Lower leg skin (tissue), 4 donors: ENCODE results near the gene PIK3C2B. TPM values are rescaled to one million over a fixed set of nuclear protein-coding genes. Genes with fewer than 3 reads are reported as not detected.

Experiments
- DNase-seq, 2 donors: peaks; one replicate each; pipeline ENCODE4 v3.0.0-alpha.2; 2019; ENCODE audit warnings: low spot score in 2 of 2
- H3K4me3 ChIP-seq: fragments of 200-600 bp; sonication (generic); 2 replicates; pipeline ENCODE4 v1.5.1; 2017; ENCODE audit warnings: mild to moderate bottlenecking, low read depth; ENCODE audit not compliant: poor library complexity, severe bottlenecking
- POLR2A ChIP-seq, 2 donors: fragments of 450-650 bp; IDR thresholded peaks; one replicate each; pipeline ENCODE4 v1.6.1; 2016 to 2017; ENCODE audit warnings: antibody characterized with exemption in 2 of 2, mild to moderate bottlenecking in 1 of 2, moderate library complexity in 1 of 2
- WGBS, 2 donors: methylation state at CpG; one replicate each; pipeline ENCODE4 v1.1.5; 2018; 5-methylcytosine and 5-hydroxymethylcytosine counted together
- intact Hi-C: fragments of 100-400 bp; cut with DNase I; formaldehyde crosslinking; loops from one replicate; pipeline ENCODE4 v1.15.0; 2023; ENCODE audit warnings: low total_unique reads
- total RNA-seq, 4 donors: library from RNA; depleted of rRNA; stranded (reverse); fragments of >200 nt; gene quantifications; one replicate each; pipeline ENCODE4 v1.1.0, GENCODE V29; 2016
- TF ChIP-seq, protein P1 (sequence below), 3 donors: fragments of 450-650 bp; IDR thresholded peaks; one replicate each; pipeline ENCODE4 v1.5.1; 2016; ENCODE audit warnings: antibody characterized with exemption in 3 of 3, mild to moderate bottlenecking in 3 of 3, moderate library complexity in 2 of 3

Gene PIK3C2B
- total RNA-seq, 4 donors from 2014 or later = 51.7 to 92.1 (median 62.1) TPM

DNA sequence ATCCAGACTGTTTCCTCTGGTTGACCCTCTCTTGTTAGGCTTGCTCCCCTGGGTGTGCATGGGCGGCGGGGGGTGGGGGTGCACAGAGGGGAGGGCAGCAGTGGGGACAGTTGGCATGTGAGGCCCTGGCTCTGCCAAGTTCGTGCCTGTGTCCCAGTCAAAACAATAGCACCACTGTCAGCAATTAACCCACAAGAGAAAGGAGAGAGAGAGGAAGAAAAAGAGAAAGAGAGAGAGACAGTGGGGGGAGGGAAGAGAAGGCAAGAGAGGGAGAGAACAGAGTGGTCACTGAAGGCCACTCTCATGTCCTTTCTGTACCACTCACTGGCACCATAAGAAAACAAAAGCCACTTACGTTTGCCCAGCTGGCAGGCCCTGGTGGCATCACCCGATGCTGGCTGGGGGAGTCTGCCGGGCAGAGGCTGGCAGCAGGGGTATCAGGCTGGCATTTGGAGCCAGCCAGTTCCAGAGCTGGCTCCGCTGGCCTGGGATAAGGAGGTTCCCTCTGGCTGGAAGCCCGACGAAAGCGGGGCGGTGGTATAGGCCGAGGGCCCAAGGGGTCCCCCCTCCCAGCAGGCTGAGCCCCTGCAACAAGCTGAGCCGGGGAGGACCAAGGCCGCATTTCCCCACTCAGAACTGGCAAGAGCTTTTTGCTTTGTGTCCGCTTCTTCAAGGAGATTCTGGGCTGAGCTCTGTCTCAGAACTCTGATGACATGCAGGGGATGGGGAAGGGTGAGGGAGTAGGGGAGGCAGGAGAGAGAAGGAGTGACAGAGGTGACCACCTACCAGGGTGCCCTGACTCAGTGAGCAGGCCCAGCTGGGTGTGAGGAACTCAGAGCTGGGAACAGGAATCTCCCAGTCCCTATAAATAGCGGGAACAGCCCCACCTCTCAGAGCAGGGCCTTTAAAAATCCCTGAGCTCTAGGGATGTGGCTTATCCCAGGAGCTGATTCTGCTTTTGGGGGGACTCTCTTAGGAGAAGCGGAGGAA, 27.9 kb downstream of the PIK3C2B start:
- no peak overlapping the region for H3K4me3 ChIP-seq
- no peak for DNase-seq
- TF ChIP-seq POLR2A (IDR thresholded peaks at IDR 0.05) = no peak
- TF ChIP-seq, protein P1, sequence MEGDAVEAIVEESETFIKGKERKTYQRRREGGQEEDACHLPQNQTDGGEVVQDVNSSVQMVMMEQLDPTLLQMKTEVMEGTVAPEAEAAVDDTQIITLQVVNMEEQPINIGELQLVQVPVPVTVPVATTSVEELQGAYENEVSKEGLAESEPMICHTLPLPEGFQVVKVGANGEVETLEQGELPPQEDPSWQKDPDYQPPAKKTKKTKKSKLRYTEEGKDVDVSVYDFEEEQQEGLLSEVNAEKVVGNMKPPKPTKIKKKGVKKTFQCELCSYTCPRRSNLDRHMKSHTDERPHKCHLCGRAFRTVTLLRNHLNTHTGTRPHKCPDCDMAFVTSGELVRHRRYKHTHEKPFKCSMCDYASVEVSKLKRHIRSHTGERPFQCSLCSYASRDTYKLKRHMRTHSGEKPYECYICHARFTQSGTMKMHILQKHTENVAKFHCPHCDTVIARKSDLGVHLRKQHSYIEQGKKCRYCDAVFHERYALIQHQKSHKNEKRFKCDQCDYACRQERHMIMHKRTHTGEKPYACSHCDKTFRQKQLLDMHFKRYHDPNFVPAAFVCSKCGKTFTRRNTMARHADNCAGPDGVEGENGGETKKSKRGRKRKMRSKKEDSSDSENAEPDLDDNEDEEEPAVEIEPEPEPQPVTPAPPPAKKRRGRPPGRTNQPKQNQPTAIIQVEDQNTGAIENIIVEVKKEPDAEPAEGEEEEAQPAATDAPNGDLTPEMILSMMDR (IDR thresholded peaks at IDR 0.05) = no peak
- intact Hi-C loops = no loop called here
- WGBS, 2 donors = 49 to 52% methylated on average over 17 of the region's 17 CpGs

DNA sequence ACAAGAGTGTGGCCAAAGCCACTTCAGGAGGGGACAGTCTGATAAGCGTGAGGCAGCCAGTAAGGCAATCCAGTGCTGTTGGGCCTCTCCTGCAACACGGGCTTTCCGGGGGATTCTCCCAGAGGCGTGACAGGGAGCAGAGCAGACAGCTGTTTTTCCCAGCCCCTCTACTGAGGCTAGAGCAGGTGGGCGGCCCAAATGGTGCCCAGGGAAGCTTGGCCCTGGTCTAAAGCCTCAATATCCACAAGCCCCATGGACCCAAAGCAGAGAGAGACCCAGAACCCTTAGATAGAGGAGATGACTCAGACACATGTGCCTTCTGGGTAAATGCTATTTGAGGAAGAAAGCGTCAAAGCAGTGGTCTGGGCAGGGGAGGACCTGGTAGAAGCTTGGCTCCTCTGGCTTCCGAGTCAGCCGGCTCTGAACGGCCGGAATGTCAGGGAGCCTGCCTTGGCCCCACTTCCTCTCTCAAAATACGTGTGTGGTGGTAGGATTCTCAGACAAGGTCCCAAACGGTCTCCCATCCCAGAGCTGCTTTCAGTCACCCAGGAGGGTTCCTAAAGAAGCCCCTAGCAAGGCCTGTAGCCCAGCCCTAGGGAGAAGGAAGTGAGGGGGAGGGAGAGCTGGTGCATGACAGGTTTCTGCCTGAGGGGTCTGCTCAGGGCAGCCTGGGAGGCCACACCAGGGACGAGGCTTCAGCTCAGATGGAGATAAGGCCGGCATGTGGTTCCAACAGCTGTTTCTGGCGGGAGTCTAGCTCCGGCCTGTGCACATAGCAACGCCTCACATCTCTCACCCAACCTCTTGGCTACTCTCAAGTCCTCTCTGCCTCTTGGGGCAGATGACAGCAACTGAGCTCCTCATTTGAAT, 28.8 kb downstream of the PIK3C2B start:
- intact Hi-C loops = no loop called here
- DNase-seq = no peak
- 62 to 68% methylated on average over 15 to 17 of the region's 17 CpGs for WGBS, 2 donors
- TF ChIP-seq POLR2A (IDR thresholded peaks at IDR 0.05) = no peak
- TF ChIP-seq, protein P1 (IDR thresholded peaks at IDR 0.05) = no peak
- H3K4me3 ChIP-seq = no peak overlapping the region

DNA sequence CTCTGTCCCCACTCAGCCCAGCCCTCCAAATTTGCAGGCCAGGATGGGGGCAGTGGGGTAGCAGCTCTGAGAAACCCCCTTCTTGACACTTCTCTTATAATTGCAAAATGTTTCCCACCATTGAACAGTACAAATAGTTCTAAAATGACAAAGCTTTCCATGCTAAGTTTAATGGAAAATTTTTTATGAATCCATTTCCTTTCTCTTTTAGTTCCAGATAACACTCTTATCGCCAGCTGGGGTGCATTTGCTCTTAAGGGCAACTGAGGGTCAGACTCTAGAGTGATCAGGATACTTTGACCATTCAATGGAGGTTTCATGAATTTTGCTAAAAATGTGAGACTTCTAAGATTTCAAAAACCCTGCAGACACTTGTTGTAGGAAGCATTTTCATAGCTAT, 29.9 kb downstream of the PIK3C2B start:
- H3K4me3 ChIP-seq = no peak overlapping the region
- WGBS, 2 donors = 53 to 66% methylated on average over 1 of the region's 1 CpG
- no peak for DNase-seq
- intact Hi-C loops = no loop called here
- no peak for TF ChIP-seq POLR2A (IDR thresholded peaks at IDR 0.05)
- TF ChIP-seq, protein P1 (IDR thresholded peaks at IDR 0.05) = no peak

- WGBS, 2 donors = 43 to 69% methylated on average over 3 of the region's 3 CpGs
- no peak for DNase-seq
- no peak for TF ChIP-seq POLR2A (IDR thresholded peaks at IDR 0.05)
- TF ChIP-seq, protein P1 (IDR thresholded peaks at IDR 0.05) = no peak
- H3K4me3 ChIP-seq = no peak overlapping the region
- intact Hi-C loops = no loop called here
Observed at GRCh38 chr1:204464187-204464631, 30.4 kb downstream of the PIK3C2B start.

DNA sequence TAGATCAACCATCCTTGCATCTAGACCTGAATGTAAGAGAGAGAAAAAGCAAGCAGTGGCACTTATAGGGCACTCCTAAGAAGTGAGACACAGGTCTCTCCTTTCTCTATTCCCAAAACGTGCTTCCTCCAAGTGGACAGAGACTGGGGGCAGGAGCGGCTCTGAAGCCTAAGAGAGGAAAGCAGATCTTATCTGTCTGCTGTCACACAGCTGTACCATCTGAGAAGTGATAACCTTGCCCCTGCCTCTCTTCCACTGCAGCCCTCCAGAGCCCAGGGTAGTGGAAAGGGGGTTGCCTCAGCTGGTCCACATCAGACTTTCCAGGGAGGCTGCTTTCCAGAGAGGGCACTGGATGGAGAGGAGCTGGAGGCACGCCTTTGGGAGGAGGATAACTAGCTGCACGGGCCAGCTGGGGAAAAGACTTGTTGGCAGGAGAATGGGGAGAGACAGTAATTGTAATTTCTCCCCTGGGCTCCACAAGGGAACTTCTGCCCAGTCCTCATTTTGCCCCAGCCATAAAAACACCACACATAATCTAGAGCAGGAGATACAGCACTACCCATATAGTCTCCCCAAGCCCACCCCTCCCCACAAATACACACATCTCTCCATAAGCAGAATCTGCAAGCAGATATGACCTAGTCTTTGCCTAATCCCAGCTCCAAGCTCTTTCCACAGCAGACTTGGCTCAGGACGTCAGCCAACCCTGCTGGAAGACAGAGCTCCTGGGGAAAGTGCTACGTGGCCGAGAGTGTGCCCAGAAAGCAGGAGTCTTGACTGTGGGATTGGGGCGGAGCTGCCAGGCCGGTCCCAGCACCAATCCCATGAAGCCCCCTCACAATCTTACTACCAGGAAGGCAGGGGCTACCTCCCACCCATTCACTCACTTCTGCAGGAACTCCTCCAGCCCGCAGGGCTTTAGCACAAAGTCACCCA, 31.2 kb downstream of the PIK3C2B start:
- H3K4me3 ChIP-seq = no peak overlapping the region
- no peak for DNase-seq
- intact Hi-C loops = no loop called here
- WGBS, 2 donors = 38 to 43% methylated on average over 10 of the region's 10 CpGs
- TF ChIP-seq, protein P1 (IDR thresholded peaks at IDR 0.05) = no peak
- no peak for TF ChIP-seq POLR2A (IDR thresholded peaks at IDR 0.05)
